ENCODE measurements around the gene TTC8.
"Not testable (repeated sequence)": the region's sequence is repeated elsewhere in the genome, so short reads cannot be mapped to it uniquely, and the experiment has no call there.

TTC8 gene

DNA sequence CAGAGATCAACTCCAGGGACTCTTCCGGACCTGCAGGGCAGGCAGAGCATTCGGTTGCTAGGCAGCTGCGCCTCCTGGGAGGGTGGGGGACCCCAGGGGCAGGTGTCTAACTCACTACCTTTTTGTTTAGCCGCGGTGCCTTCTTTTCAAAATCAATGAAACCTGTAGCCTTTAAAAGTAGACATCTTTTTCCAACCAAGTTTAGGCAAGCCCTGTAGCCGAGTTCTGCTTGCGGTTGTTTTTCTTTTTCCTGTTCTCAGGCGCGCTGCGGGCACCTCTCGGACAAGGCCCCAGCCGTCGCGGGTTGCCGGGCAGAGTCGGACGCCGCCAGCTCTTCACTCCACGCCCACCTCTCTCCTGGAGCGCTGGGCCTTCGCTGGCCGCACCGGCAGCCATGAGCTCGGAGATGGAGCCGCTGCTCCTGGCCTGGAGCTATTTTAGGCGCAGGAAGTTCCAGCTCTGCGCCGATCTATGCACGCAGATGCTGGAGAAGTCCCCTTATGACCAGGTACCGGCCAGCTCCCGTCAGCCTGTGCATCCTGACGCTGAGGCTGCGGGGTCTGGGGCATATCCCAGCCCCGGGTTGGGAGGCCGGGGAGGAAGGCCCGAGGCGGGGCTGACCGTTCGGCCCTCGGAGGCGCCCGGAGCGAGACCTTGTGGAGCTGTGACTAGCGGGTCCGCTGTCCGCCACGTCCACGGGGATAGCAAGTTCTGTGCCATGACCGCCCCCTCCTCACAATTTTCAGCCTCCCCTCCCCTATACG, at the start of gene TTC8:
Gene TTC8, plus strand, starts transcription at position 338 of the 764 bp plus-strand sequence. Its CDS starts 57 bp downstream, at position 395.
- peak; percentile 48 to 68 for DNase-seq

DNA sequence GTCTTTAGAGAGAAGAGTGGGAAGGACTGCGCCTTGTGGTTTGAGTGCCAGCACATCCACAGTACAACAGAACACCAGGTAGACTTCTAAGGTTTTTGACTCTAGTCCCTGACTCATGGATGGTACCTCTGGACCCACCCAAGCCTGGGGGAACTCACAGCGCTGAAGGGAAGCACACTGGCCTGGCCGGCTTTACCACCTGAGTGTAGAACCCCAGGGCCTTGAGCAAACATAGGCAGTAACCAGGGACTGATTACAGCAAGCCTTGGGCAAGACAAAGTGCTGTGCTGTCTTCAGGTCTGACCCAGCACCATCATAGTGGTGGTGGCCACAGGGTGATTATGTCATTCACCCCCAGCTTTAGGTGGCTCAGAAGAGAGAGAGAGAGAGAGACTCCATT, 48.9 kb upstream of the TTC8 start:
- DNase-seq, result no peak

DNA sequence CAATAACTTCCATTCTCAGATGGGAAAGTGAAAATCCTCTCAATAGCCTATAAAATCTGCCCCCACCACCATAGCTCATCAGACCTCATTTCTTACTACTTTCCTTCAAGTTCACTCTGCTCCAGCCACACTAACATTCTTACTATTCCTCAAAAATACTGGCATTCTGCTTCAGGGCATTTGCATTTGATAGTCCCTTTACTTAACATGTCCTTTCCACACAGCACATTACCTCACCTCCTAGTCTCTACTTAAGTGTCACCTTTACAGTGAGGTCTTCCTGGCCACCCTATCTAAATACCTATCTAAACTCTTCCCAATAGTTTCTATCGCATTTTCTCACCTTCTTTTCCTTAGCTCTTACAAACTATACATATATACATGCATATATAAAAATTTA, 38.5 kb upstream of the TTC8 start:
- DNase-seq, result no peak

DNA sequence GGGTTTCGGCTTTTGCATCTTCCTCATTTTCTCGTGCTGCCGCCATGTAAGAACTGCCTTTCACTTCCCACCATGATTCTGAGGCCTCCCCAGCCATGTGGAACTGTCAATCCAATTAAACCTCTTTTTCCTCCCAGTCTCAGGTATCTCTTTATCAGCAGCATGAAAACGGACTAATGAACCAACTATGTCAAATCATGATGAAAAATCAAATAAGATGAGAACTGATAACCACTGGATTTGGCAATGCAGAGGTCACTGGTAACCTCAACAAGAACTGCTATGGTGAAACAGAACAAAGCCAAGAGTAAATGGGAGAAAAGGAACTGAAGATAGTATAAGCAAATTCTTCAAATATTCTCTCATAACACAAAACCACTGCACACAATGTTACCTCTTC, 37.7 kb upstream of the TTC8 start:
- no peak for DNase-seq

DNA sequence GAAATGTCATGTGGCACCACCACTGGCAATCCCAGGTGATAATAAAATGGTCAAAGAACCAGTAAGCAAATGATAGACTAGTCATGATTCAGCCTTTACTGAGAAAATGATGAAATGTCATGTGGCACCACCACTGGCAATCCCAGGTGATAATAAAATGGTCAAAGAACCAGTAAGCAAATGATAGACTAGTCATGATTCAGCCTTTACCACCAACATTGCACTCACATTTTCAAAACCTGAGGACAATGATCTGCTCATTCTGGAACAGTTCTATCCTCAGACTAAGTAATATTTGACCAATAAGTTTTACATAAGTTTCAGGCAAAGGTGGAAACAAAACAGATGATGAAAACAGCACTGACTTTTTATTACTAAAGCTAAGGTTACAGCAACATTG, 34.9 kb upstream of the TTC8 start:
- DNase-seq, result not testable (repeated sequence)

DNA sequence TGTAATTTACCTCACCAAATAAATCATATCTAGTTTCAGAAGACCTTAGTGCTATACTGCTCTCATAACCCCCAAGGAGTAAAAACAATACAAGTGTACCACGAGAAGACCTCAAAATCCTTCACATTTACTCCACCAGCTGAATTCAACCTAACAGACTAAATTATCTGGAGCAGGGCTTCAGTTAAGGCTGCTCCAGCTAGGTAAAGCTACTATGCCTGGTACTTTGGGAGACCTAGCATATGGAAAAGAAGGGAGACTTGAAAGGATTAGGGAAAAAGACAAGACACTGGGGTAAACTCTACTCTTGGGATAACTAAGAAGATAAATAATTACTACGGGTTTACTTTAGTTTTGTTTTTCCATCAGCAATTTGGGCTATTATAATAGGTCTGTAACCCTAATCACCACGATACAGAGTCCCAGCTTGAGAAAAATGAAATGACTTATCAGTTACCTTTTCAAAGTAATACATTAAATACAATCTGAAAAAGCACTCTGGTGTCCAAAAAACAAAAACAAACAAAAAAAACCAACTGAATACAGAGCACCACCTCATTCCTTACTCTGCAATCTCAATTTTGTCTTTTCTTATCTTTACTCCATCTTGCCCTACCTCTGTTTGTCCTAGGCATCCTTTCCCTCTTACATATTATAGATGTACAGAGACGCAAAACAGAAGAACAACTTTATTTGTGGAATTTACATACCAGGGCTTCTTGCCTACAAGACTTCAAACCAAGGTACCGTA, 33.8 kb upstream of the TTC8 start:
- DNase-seq, result no peak

DNA sequence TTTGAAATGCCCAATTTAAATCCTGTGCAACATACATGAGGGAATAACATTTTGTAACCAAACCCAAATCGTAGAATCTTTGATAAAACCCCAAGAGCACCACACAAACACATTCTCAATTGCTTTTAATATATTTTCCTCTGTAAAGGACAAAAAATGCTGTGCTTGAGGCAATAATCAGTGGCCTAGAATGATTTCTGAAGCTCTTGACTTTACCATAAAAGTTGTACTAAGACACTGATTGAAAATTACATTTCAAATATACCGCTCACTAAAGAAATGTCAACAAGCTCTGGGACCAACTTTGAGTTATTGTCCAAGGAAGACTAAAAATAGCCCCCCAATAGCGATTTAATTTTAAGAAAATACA, 33.2 kb upstream of the TTC8 start:
- no peak for DNase-seq

DNA sequence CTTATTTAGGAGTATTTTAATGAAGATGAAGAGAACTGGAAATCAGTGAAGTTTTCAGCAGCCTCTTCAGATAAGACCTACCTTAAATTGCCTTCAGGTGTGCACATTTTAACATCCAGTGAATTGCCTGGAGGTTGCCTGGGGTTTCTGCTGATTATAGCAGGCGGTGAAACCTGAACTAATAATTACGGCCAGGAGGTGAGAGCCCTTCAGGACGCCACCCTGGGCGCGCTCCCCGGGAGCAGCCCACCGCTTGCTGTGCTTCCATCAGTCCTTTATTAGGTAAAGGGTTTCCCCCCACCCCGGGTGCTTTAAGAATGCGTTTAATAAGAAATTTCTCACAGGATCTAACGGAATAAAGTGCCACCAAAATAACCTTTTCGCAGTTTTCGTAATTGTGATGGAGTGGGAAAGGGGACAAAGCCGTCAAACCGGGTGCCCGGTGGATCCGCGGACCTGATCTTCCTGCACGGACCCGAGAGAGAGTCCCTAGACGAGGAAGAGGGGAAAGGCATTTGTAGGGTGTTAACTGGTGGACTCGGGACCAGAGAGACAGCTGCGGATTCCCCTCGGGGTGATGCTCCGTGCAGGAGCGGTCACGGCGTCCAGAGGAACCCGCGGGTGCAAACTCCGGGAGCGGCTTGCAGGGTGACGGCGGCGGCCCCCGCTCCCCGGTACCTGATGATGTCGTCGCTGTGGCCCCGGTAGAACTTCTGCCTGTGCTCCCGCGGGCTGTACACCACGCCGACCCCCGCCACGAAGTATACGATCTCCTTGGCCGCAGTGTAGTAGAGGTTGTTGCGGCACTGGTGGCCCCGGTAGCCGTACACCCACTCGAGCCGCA, 32.6 kb upstream of the TTC8 start:
- no peak for DNase-seq

DNA sequence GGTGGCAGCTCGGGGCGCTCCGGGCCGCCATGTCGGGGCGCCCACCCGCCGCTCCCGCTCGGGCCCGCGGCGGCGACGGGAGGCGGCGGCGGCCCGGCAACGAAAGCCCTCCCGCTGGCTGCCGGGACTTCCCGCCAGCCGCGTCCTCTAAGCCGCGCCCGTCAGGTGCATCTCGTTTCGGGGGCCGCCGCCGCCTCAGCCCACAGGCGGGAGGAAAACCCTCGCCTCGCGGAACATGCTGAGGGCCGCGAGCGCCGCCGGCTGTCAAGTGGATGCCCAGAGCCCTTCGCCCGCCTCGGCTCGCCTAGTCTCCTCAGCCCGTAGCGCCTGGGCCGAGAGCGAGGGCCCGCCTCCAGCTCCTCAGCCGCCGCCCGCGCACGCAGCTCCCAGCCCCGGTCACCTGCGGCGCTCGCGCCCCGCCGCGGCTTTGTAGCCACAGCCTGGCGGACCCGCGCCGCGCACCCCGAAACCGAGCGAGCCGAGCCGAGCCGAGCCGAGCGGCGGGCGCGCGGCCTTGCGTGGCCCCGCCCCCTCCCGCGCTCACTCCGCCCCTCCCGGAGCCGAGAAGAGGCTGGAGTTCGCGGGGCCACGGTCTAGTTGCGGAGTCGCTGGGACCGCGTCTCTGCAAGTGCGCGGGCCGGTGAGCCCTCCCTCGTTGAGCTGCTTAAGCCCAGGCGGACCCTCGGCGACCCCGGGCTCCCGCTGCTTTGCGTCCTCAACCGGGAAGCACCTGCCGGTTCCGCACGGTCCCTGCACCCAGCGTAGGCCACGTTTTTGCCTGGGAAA, 31.8 kb upstream of the TTC8 start, which contains the start of gene EML5:
Gene EML5, minus strand, starts transcription at position 481 of the 786 bp plus-strand sequence. Its CDS starts 450 bp downstream, at position 31.
- peak in 1 of 2 donors; percentile 78 for DNase-seq

DNA sequence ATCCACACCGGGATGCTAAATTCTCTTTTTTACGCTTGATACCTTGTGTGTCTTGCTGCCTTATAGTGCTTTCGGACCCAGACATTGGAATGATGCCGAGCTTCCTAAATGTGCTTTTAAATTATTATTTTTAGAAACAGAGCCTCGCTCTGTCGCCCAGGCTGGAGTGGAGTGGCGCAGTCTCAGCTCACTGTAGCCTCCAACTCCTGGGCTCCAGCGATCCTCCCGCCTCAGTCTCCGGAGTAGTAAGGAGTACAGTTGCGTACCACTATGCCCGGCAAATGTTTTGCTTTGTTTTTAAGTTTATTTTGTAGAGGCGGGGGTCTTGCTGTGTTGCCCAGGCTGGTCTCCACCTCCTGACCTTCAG, 31.2 kb upstream of the TTC8 start:
- DNase-seq, result no peak

DNA sequence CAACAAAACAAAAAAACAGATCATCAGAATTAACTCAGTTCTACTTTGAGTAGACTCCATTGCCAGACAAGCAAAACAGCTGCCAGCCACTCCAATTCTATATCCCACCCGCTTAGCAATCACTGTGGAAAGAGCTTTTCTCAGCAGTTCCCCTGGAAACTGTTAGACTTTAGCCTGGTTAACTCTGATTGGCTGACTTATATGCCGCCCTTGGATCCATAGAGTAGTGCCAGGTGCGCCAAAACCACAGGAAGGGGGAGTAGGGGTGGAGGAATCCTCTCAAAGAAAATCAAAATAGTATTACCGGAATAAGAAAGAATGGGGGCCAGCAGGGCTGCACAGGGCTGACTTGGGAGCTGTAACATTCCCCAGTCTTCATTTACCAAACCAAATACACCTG, 26.3 kb upstream of the TTC8 start:
- no peak for DNase-seq

DNA sequence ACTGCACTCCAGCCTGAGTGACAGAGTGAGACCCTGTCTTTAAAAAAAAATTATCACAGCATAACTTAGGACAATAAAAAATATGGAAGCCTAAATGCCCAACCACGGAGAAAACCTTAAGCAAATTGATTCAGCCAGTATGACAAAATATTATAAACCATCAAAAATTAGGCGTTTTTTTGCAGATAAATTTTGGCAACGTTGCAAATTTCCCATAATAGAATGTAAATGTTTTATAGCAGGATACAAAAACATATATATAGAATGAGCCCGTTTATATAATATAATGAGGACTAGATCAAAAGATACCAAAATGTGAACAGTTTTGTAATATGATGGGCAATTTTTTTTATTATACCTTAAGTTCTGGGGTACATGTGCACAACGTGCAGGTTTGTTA, 24.9 kb upstream of the TTC8 start:
- DNase-seq, result no peak

DNA sequence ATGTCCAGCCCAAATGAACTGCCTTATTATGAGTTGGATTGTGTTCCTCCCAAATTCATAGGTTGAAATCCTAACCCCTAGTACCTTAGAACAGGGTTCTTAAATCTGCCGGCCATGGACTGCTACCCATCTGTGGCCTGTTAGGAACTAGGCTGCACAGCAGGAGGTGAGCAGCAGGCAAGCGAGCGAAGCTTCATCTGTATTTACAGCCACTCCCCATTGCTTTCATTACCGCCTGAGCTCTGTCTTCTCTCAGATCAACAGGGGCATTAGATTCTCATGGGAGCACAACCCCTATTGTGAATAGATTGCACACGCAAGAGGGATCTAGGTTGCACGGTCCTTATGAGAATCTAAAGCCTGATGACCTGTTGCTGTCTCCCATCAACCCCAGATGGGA, 21.9 kb upstream of the TTC8 start:
- no peak for DNase-seq

DNA sequence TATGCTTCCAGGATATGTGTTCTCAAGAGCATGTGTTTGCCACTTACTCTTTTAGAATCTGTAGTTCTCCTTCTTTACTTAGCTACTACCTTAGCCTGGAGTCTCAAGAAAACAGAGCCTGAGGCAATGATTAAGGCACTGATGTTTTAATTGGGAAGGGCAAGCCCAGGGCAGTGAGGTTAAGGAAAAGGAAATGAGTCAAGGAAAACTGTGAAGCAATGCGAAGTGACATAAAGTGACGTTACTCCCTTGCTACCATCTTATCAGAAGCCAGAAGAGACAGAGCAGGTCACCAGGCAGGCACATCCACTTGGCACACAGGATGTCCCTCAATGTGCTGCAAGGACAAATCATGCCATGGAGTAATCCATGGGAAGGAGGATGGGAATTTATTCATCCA, 20.4 kb upstream of the TTC8 start:
- no peak for DNase-seq

DNA sequence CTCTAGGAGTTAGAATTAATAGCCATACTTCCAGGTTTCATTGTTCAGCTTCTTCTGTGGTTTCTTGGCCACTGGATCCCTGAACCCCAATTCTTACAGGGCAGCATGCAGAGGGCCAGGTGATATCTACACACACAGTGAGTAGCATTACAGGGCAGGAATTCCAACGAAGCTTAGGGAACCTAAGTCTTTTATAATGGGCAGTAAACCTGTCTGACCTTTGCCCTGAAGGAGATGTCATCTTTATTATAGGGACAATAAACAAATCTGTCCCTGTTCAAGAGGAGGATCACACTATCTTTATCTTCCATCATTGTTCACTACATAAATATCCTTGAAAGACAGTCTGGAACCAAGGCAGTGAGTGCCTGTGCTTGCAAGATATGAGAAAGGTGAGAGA, 20.0 kb upstream of the TTC8 start:
- DNase-seq, result no peak

DNA sequence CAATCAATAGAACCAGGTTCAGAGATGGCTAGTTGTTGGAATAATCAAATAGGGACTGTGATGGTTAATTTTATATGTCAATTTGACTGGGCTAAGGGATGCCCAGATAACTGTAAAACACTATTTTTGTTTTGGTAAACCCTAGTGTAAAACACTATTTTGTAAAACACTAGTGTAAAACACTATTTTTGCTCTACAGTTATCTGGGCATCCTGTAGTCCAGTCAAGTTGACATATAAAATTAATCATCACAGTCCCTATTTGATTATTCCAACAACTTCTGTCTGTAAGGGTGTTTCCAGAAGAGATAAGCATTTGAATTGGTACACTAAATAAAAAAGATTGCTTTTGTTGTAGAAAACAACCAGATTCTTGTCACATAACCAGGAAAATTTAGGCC, 16.1 kb upstream of the TTC8 start:
- no peak for DNase-seq

DNA sequence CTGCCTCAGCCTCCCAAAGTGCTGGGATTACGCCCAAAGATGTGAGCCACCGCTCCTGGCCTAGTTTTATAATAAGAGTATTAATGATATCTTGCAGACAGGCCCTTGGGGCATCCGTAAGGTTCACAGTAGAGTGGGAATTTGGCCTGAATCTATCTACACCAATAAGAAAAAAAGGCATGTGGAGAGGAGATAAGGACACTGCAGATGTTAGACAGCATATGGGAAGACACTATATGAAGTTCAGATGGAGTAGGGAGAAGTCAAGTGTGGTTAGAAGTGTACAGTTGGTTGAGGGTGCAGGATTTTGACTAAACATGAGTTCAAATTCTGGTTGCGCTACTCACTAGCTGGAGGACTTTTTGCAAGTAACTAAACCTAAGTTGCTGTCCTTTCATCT, 8.5 kb upstream of the TTC8 start:
- DNase-seq, result no peak

DNA sequence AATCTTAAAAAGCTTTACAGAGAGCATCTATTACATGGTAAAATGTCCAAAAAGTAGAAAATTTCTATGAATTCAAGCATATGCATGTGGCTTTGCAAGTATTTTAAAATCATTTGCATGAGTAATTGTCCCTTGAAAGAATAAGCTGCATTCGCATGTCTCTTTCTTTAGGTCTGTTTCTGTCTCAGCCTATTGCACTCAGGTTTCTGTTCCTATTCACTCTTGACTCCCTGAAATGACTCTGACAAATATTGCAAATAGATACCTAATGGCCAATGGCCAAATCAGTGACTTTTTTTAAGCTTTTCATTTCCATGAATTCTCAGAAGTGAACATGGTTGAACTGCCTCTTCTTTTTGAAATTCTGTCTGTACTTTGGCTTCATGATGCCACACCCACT, 6.4 kb upstream of the TTC8 start:
- DNase-seq, result no peak

DNA sequence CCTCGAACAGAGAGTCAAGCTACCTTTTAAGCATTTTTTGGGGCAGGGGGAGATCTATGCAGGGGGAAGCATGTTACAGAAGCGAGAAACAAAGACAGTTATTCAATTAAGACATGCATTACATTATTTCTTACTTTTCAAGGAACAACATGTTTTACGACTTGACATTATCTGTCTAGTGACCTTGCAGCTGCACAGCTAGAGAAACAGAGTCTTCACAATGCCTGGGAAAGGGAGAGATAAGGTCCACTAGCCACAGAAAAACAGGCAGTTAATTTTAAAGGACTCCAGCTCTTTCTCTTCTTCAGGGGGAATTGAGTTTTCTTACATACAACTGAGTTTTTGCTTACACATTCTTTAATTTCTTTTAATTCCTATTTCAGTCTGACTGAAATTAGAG, 4.8 kb upstream of the TTC8 start:
- not testable (repeated sequence) for DNase-seq

DNA sequence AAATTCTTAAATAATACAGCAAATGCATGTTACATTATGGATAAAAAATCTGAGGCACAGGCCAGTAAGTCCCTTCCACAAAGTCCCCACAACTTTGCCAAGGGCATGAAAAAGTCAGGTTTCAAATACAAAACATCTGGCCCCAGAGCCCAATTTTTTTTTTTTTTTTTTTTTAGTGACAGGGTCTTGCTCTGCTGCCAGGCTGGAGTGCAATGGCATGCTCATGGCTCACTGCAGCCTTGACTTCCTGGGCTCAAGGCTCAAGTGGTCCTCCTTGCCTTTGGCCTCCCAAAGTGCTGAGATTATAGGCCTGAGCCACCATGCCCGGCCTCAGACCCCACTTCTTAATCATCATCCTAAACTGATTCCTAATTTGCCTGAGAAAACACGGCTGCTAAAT, 3.1 kb upstream of the TTC8 start:
- no peak for DNase-seq

DNA sequence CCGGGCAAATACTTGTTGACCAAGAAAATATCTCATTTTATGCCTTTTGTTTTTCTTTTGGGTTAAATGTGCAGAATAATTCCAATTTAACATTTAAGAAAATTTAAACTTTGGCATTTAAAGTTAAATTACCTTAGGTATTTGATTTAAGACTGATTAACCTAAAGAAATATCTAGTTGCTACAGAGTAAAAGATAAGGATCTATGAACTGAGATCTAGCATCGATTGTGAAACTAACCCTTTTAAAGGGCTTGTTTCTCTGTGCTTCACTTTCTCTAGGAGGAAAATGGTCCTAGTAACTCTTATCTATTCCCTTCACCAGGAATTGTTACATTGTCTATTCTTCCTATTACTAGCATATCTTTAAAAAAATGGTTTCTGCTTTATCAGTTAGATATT, 2.6 kb upstream of the TTC8 start:
- no peak for DNase-seq

DNA sequence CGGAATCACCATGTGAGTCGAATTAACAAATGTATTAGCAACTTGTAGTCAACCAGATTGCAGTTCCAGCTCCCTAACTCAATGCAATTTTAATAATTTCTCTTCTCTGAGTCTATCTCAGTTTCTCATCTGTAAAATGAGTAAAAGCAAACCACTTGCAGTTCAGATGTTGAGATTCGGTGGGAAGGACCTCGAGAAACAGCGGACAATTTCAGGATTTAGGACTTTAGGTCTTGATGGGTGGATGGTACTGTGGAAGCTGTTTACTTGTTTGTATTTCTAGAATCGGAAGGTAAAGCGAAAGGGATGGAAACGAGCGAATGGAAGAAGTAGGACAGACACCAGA, 510 bp upstream of the TTC8 start:
- no peak for DNase-seq

DNA sequence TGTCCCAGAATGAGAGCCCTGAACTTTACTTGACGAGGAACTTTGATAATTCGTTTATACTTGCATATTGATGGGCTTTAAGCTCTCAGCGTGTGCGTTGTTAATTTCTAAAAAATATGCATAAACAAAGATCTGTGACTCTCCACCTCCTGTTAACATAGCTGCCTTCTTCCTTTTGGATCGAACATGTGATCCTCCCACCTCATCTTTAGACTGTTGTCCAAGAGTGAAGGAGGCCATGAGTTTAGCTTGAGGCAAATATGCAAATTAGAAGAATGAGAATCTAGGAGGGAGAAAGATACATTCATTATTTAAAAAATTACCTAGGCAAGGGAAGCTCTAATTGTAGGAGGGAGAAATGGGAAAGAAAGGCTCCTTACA, 617 bp downstream of the TTC8 start:
- no peak for DNase-seq

Measured in bone marrow (tissue), 2 donors.